ENCODE results near the gene KLHL1. TPM values are rescaled to one million over a fixed set of nuclear protein-coding genes. Genes with fewer than 3 reads are reported as not detected.

KLHL1 gene
- total RNA-seq, 3 donors from 2014 or later (not counting 1 experiment from before 2014, with no cell fraction given): not detected

DNA sequence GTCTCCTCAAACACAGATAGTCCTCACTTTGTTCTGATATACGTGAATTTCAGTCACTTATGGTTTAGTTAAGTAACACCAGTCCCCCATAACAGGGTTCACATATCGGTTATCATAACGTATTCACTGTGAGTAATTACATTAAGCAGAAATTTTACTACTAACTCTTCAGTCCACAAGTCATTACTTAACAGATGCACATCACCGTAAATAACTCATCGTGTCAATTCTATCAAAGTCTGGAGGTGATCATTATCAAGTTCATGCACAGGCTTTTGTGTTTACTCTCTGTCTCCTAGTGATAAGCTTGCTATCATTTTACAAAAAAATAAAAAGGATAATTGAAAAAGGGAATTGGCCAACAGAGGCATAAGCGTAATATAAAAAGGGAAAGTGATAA is 288.1 kb downstream of the KLHL1 start:
- Mint-ChIP-seq H3K27me3 (ENCODE audit: low read depth in 2 of 2) (no peaks in the 10 kb centered on the region), H3K36me3 (no peaks in the 10 kb centered on the region), H3K27ac (no peak overlapping the region), H3K9me3 (peaks cover 11 to 18% of the 10 kb centered on the region in 2 donors), H3K4me1 (no peaks in the 10 kb centered on the region), H3K4me3 (no peak overlapping the region)
- no peak overlapping the region for H3K4me3 ChIP-seq (ENCODE audit: low read length)
- no peaks in the 10 kb centered on the region for H3K36me3 ChIP-seq (ENCODE audit: control insufficient read depth, insufficient read depth, low read length)
- ATAC-seq (no peak), DNase-seq (no peak)
- TF ChIP-seq, protein P1, sequence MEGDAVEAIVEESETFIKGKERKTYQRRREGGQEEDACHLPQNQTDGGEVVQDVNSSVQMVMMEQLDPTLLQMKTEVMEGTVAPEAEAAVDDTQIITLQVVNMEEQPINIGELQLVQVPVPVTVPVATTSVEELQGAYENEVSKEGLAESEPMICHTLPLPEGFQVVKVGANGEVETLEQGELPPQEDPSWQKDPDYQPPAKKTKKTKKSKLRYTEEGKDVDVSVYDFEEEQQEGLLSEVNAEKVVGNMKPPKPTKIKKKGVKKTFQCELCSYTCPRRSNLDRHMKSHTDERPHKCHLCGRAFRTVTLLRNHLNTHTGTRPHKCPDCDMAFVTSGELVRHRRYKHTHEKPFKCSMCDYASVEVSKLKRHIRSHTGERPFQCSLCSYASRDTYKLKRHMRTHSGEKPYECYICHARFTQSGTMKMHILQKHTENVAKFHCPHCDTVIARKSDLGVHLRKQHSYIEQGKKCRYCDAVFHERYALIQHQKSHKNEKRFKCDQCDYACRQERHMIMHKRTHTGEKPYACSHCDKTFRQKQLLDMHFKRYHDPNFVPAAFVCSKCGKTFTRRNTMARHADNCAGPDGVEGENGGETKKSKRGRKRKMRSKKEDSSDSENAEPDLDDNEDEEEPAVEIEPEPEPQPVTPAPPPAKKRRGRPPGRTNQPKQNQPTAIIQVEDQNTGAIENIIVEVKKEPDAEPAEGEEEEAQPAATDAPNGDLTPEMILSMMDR (IDR thresholded peaks at IDR 0.05): no peak
- 82% methylated on average over 5 of the region's 6 CpGs for WGBS (ENCODE audit: insufficient coverage)
- intact Hi-C loops (cut with micrococcal nuclease): no loop called here
- no peaks in the 10 kb centered on the region for H3K9me3 ChIP-seq (ENCODE audit: control insufficient read depth, insufficient read depth, low read length)
- no peaks in the 10 kb centered on the region for H3K27me3 ChIP-seq (ENCODE audit: control insufficient read depth, insufficient read depth, low read length)
- no peaks in the 10 kb centered on the region for H3K4me1 ChIP-seq (ENCODE audit: control insufficient read depth, insufficient read depth, low read length)
- H3K27ac ChIP-seq (ENCODE audit: low read length): no peak overlapping the region

DNA sequence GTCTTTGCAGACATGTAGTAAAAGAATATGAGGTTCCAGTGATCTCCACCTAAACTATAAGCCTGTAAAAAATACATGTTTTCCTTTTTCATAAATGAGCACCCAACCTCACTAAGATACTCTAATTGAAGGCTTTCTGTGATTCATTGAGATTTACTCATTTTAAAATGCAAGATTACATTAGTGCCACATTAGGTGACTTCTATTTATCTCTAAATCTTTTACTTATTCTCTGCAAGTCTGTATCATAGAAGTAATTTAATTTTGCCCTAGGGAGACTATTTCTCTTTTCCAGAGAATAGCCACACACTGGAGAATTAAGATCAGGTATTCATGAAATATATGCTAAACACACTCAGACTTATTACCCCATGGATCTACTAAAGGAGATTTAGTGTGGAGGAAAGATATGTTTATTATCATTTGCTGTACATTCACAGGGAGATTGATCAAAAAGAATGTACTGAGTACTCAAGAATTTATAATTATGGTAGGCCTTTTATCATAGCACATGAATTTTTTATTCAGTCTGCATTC is 290.9 kb downstream of the KLHL1 start:
- Histone ChIP-seq H3K4me3 (ENCODE audit: low read length) (no peak overlapping the region), H3K27me3 (ENCODE audit: control insufficient read depth, insufficient read depth, low read length) (no peaks in the 10 kb centered on the region), H3K4me1 (ENCODE audit: control insufficient read depth, insufficient read depth, low read length) (no peaks in the 10 kb centered on the region), H3K9me3 (ENCODE audit: control insufficient read depth, insufficient read depth, low read length) (no peaks in the 10 kb centered on the region), H3K36me3 (ENCODE audit: control insufficient read depth, insufficient read depth, low read length) (no peaks in the 10 kb centered on the region), H3K27ac (ENCODE audit: low read length) (no peak overlapping the region)
- intact Hi-C loops (cut with micrococcal nuclease): no loop called here
- no peak overlapping the region for H3K4me3 Mint-ChIP-seq
- H3K4me1 Mint-ChIP-seq: no peaks in the 10 kb centered on the region
- no peaks in the 10 kb centered on the region for H3K36me3 Mint-ChIP-seq
- TF ChIP-seq, protein P1 (IDR thresholded peaks at IDR 0.05): no peak
- DNase-seq (no peak), ATAC-seq (no peak)
- no peak overlapping the region for H3K27ac Mint-ChIP-seq
- no peaks in the 10 kb centered on the region for H3K27me3 Mint-ChIP-seq (ENCODE audit: low read depth in 2 of 2)
- H3K9me3 Mint-ChIP-seq: peaks cover 10 to 15% of the 10 kb centered on the region in 2 donors

DNA sequence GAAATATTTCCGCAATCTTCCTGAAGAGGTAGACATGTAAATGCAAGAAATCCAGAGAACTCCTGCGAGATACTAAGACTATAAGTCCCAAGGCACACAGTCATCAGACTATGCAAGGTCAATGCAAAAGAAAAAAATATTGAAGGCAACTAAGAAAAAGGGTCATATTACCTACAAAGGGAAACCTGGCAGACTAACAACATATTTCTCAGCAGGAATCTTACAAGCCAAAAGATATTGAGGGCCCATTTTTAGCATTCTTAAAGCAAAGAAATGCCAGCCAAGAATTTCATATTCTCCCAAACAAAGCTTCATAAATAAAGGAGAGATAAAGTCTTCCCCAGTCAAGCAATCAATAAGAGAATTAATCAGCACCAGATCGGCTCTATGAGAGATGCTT is 299.1 kb downstream of the KLHL1 start:
- H3K4me1 ChIP-seq (ENCODE audit: control insufficient read depth, insufficient read depth, low read length): no peaks in the 10 kb centered on the region
- ATAC-seq: no peak
- peaks cover 19% of the 10 kb centered on the region for H3K9me3 ChIP-seq (ENCODE audit: control insufficient read depth, insufficient read depth, low read length)
- H3K27me3 ChIP-seq (ENCODE audit: control insufficient read depth, insufficient read depth, low read length): no peaks in the 10 kb centered on the region
- no peaks in the 10 kb centered on the region for H3K27me3 Mint-ChIP-seq (ENCODE audit: low read depth in 2 of 2)
- H3K27ac ChIP-seq (ENCODE audit: low read length): no peak overlapping the region
- peaks cover 19 to 32% of the 10 kb centered on the region in 2 donors for H3K9me3 Mint-ChIP-seq
- DNase-seq: no peak
- intact Hi-C loops (cut with micrococcal nuclease): no loop called here
- WGBS (ENCODE audit: insufficient coverage): 97% methylated on average over 2 of the region's 3 CpGs
- no peak overlapping the region for H3K4me3 Mint-ChIP-seq
- peaks cover 14% of the 10 kb centered on the region for H3K36me3 Mint-ChIP-seq
- H3K4me1 Mint-ChIP-seq: no peaks in the 10 kb centered on the region
- no peak overlapping the region for H3K27ac Mint-ChIP-seq
- H3K4me3 ChIP-seq (ENCODE audit: low read length): no peak overlapping the region
- TF ChIP-seq, protein P1 (IDR thresholded peaks at IDR 0.05): no peak
- no peaks in the 10 kb centered on the region for H3K36me3 ChIP-seq (ENCODE audit: control insufficient read depth, insufficient read depth, low read length)

DNA sequence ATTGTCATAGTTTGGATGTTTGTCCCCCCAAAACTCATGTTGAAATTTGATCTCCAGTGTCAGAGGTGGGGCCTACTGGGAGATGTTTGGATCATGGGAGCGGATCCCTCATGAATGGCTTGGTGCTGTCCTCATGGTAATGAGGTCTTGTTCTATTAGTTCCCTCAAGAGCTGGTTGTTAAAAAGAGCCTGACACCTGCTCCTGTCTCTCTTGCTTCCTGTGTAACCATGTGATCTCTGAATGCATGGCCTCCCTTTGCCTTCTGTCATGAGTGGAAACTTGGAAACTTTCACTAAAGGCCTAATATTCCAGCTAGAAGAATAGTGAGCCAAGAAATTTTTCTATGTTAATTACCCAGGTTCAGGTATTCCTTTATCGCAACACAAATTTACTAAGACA is 312.0 kb downstream of the KLHL1 start:
- H3K27ac ChIP-seq (ENCODE audit: low read length): no peak overlapping the region
- ATAC-seq (no peak), DNase-seq (no peak)
- Mint-ChIP-seq H3K9me3 (peaks cover 6 to 13% of the 10 kb centered on the region in 2 donors), H3K4me3 (no peak overlapping the region), H3K27ac (no peak overlapping the region), H3K4me1 (no peaks in the 10 kb centered on the region), H3K36me3 (no peaks in the 10 kb centered on the region), H3K27me3 (ENCODE audit: low read depth in 2 of 2) (no peaks in the 10 kb centered on the region)
- 94% methylated on average over 1 of the region's 2 CpGs for WGBS (ENCODE audit: insufficient coverage)
- intact Hi-C loops (cut with micrococcal nuclease): no loop called here
- no peaks in the 10 kb centered on the region for H3K9me3 ChIP-seq (ENCODE audit: control insufficient read depth, insufficient read depth, low read length)
- no peaks in the 10 kb centered on the region for H3K27me3 ChIP-seq (ENCODE audit: control insufficient read depth, insufficient read depth, low read length)
- TF ChIP-seq, protein P1 (IDR thresholded peaks at IDR 0.05): no peak
- H3K4me1 ChIP-seq (ENCODE audit: control insufficient read depth, insufficient read depth, low read length): no peaks in the 10 kb centered on the region
- H3K4me3 ChIP-seq (ENCODE audit: low read length): no peak overlapping the region
- no peaks in the 10 kb centered on the region for H3K36me3 ChIP-seq (ENCODE audit: control insufficient read depth, insufficient read depth, low read length)

All from natural killer cell (primary cell).